ENCODE measurements around the gene ARFGAP3.

The ARFGAP3 gene, protein sequence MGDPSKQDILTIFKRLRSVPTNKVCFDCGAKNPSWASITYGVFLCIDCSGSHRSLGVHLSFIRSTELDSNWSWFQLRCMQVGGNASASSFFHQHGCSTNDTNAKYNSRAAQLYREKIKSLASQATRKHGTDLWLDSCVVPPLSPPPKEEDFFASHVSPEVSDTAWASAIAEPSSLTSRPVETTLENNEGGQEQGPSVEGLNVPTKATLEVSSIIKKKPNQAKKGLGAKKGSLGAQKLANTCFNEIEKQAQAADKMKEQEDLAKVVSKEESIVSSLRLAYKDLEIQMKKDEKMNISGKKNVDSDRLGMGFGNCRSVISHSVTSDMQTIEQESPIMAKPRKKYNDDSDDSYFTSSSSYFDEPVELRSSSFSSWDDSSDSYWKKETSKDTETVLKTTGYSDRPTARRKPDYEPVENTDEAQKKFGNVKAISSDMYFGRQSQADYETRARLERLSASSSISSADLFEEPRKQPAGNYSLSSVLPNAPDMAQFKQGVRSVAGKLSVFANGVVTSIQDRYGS

DNA sequence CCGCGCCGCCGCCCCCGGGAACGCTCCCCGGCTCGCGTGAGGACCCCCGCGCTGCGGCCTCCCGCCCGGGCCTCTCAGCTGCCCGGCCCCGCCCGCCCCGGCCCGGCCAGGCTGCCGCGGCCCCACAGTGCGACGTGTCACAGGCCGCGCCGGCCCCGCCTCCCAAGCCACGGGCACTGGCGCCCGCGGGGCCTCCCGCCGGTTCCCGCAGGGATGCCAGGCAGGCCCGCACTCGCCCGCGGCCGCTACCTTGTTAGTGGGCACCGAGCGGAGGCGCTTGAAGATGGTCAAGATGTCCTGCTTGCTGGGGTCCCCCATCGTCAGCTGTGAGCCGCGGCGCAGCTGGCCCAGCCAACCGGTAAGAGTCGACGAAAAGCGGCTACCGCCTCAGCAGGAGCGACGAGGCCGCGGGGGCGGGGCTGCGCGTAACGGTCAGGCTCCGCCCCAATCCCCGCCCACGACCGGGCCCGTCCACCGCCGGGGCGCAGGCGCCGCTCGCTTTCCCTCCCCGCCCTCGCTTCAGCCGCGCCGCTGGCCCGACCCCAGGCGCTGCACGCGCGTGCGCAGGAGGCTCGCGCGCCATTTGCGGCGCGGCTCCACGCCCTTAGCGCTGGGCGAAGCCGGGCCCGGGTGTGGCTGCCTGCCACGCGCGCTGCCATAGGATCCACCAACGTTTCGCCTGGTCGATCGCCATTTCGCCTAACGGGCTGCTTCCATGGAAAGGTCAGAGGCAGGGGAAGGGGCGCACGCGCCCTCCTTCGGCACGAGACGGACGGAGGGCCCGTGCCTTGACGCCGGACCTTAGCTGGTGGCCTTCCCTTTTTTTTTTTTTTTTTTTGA, at the start of gene ARFGAP3:
TSS of gene ARFGAP3 (minus strand) at position 409 of the 840 bp plus-strand sequence. CDS start at position 318, 91 bp downstream.
- peak; percentile 93 for DNase-seq

DNA sequence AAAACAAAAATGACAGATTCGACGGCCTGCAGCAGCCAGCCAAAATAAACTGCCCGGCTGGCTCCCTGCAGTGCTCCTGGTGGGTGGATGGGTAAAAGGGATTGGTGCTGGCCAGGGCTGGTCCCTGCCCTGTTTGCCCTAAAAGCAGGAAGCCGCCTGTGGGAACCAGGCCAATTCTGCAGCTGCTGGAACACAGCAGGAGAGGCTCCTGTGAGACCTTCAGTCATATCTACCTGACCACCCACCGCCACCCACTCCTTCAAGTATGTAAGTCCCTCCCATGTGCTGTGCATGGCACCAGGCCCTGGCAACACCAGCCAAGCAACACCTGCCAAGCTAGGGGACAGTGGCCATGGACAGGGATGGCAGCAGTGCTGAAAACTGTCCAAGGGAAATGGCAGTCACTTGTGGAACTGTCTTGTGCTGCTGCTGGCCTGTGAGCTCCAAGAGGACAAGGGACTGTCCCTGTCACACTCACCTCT, 48.7 kb upstream of the ARFGAP3 start:
- DNase-seq = no peak

DNA sequence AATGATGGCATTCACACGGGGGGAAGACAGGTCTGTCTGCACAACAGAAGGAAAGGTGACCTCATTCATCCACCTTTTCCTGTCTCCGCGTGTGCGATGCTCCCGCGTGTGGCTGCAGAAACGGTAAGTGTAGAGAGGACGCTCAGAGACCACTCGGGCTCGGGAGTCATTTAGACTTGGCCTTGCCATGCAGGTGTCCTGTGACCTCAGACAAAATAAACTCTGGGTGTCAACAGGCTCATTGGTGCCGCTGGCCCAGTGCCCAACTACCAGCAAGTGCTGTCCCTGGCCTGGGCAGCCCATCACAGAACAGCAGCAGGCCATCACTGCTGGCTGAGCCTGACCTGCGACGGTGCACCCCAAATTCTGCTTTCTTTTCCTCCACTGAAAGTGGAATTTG, 48.1 kb upstream of the ARFGAP3 start:
- no peak for DNase-seq

DNA sequence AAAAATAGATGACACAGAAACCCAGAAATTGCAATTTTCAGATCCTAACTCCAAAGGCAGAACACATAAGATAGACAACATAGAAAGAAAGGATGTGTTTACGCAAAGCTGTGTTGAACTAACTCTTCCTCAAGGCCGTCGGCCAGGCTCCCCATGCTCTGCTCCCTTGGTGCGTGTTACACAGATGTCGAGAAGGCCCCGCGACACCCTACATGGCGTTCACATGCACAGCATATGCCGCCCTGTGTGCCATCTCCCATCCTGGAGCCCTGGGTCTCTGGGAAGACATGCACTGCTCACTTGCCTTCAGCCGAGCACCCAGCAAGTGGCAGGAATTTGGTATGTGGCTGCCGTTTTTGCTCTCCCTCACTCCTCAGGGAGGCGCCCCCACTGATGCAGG, 47.0 kb upstream of the ARFGAP3 start:
- DNase-seq = no peak

DNA sequence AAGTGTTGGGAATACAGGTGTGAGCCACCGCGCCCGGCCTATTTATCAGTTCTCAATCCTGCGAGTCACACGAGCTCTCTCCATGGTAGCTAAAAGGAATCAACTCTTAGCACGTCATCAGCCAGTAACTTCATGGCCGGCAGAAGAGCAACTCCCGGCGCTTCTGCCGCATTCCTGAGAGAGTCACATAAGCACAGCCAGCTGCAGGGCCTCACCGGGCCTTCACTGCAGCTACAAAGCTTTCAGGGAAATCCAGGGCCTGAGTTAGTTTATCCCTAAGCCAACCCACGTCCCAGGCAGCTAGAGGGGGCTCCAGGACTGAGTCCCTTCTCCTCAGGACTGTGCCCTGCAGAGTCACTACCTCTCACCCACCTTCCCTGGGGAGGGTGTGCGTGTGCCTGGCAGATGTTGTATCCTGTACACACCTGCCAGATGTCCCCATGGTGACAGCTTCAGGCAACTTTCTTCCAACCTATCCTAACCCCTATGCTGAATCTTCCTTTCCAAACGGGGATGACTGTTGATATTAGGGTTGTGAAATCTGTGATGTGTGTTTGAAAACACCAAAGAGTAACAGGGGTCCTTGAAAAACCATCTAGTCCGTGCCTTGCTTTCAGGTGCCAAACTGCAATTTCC, 45.9 kb upstream of the ARFGAP3 start:
- no peak for DNase-seq

DNA sequence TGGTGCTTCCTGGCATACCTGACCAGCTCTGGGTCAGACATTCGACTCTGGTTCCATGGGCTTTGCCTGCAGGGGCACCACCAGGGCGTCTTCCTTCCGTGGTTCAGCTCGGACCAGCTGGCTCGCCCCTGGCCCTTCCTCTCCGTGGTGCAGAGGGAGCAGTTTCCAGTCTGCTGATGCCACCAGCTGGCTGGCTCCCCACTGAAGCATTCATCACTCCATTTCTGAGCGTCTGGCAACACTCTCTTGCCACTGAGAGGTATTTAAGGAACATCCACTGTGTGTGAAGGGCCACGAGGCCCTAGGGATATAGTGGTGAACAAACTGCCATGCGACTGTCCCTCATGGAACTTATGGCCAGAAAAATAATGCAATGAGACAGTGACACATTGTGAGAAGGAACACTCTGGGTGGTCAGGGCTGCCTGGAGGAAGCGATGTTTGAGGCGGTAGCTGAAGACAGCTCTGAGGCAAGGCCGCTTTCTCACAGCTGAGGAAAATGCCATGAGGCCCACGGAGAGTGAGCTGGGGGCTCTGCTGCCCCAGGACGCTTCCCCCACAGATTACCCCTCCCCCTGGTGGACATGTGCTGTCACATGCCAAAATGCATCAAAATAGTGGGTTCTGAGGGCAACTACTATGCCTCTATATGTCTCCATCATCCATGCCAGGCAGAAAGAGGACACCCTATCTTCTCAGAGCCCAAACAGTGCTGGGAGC, 44.9 kb upstream of the ARFGAP3 start:
- DNase-seq = no peak

DNA sequence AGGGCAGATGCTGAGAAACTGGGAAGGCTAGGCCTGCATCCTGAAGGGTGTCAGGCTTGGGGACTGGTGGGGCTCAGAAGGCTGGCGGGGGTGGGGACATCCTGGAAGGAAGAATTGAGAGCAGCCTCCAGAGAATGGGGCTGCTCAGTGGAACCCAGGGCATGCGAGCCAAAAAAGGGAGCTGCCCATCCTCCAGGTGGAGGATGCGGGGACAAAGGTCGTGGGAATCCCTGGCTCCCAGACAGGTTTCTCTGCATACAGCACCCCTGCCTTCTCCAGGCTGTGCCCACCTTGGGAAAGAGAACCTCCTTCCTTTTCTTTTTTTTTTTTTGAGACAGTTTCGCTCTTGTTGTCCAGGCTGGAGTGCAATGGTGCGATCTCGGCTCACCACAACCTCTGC, 40.9 kb upstream of the ARFGAP3 start:
- DNase-seq = no peak

DNA sequence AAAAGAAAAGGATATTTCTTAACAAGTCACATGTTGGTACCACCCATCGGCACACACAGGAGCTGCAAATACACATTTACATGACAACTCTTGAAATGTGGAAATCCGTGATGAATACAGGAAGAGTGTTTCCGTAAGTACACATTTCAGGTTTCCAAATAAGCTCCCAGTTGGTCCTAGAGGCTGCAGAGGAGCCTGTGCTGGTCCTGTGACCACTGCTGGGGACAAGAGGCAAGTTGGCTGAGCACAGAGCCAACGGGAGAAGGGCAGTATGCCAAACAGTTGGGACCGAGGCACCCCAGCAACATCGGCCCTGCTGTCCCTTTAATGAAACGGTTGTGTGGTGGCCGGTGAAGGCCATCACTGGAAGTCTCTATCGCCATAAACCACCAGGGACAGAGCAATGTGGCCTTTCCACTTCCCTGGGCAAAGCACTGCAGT, 38.5 kb upstream of the ARFGAP3 start:
- no peak for DNase-seq

DNA sequence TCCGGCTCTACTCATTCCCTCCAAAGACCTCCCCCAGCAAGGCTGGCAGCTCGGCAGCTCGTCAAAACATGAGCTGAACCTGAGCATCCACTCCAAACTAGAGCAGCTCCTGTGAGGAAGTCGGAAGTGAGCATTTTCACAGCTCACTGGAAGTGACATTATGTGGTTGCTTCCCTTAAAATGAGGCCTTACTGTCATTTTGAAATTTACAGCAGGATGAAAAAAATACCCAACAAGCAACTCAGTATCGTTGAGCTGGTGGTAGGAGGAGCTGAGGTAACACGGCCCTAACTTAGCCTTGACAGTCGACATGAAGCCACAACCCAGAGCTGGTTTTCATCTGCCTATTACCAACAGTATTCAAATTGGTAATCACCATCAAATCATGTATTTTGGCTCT, 38.0 kb upstream of the ARFGAP3 start:
- DNase-seq = no peak

DNA sequence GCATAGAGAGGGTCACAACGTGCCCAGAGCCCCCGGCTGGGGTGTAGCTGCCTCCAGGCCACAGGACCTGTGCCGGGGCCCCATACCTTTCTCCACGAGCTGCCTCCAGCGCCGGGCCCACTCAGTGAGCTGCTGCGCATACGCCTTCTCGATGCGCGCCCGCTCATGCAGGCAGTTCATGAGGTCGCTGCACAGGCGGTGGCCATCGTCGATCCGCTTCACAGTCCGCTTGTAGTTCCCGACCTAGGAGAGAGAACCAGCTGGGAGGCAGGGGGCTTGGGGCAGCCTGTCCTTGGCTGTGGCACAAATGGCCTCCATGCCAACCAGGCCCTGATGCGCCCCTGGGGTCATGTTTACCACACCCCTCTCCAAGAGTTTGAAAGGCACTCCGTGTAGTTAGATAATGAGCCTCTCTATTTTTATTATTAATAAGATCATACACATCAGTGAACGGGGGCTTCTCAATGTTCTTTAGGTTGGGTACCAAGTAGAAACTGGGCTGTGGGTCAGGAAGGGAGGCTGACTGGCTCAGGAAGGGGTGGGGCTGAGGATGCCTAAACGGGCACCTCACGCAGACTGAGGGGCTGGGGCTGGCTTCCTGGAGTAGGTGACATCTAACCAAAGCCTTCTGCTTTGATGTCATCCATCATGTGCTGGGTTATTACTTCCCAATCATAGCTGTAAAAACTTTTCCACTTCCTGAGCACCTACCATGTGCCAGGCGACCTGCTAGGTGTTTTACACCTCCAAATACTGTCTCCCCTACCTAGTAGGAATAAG, 36.5 kb upstream of the ARFGAP3 start:
- no peak for DNase-seq

DNA sequence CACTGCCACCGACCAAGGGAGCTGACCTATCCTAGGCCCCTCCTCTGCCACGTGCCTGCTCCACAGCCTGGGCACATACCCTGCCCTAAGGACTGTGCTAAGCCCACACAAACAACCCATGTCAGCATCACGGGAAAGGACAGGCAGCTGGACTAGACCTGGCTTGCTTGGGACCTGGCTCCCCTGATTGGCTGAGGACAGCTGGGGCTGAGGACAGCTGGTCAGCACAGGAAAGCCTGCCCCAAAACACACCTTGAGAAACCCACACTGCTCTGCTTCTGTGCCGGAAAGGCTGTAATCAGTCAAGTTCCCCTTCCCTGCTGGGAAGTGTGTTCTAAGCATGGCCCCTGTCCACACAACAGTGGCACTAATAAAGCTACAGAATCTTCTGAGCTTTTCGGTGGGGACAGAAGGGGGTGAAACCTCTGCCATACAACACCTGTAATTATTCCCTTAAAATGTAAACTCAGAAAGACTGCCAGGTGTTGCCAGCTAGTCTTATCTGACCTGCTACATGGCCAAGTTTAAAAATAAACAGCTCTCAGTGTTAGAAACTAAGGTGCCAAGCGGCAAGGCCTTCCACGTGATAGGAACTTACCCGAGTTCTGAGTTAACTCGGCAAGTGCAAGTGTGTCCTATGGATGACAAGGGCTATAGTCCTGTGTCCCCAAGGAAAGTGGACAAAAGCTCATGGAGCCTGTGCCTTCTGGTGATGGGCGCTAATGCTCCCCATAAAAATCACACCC, 35.7 kb upstream of the ARFGAP3 start:
- DNase-seq = no peak

DNA sequence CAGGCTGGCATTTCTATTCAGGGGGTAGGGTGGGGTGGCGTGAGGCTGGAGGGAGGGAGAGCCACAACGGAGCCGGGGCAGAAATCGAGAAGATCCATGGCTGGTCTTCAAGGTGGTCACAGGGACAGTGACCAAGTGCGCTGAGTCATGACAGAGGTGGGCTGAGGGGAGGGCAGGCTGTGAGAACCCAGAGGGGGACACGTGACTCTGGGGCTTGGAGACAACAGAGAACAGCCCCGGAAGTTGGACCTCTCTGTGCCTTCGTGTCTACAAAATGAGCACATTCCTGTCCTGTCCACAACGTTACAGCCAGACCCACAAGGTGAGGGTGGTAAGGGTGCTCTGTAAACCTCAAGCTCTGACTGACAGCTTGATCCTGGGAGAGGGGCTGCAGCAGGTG, 35.1 kb upstream of the ARFGAP3 start:
- no peak for DNase-seq

DNA sequence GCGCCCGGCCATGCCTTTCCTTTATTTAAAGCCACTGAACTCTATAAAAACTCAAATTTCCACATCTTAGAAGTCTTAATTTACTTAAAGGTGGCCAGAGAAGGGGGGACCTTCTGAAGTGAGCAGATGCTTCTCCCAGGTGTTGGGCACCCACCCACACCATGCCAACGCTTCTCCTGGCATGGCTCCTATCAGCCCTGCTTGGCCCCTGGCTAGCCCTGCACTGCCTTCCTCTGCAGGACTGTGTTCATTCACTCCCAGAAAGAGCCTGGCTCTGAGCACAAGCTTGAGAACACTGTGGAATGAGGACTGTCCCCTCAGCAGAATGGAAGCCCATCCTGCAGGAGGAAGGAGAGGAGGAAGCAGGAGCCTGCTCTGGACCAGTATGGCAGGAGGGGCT, 34.6 kb upstream of the ARFGAP3 start:
- no peak for DNase-seq

DNA sequence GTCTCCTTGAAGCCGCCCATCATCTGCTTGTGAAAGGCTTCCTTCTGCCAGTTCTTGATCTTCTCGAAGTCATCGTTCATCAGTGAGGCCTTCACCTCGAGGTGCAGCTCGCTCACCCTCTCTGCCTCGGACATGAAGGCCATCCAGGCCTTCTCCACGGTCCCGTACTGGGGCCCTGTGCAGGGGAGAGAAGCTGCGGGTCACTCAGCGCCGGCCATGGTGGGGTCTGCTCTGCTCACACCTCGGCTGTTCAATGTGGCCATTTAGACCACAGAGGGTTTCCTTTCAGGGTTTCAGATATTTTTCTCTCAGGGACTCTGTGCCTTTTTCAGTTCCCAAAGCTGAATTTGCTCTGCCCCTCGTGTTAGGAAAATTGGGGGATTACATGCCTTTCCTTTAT, 33.9 kb upstream of the ARFGAP3 start:
- no peak for DNase-seq

DNA sequence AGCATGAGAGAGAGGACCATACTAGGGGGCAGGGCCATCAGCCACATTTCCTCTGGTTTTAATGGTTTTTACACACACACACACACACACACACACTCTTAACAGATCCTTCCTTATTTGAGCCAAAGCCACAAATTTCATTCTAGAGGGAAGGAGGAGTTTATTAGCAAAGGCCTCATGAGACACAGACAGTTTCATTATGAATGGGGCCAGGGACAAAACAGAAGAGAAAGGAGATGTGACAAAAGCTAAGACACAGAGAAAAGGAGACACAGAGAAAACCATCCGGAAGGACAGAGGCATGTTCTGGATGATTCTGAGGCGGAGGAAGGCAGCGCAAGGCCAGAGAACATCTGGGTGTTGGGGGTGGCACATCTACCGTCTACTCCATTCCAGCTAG, 32.2 kb upstream of the ARFGAP3 start:
- DNase-seq = no peak

DNA sequence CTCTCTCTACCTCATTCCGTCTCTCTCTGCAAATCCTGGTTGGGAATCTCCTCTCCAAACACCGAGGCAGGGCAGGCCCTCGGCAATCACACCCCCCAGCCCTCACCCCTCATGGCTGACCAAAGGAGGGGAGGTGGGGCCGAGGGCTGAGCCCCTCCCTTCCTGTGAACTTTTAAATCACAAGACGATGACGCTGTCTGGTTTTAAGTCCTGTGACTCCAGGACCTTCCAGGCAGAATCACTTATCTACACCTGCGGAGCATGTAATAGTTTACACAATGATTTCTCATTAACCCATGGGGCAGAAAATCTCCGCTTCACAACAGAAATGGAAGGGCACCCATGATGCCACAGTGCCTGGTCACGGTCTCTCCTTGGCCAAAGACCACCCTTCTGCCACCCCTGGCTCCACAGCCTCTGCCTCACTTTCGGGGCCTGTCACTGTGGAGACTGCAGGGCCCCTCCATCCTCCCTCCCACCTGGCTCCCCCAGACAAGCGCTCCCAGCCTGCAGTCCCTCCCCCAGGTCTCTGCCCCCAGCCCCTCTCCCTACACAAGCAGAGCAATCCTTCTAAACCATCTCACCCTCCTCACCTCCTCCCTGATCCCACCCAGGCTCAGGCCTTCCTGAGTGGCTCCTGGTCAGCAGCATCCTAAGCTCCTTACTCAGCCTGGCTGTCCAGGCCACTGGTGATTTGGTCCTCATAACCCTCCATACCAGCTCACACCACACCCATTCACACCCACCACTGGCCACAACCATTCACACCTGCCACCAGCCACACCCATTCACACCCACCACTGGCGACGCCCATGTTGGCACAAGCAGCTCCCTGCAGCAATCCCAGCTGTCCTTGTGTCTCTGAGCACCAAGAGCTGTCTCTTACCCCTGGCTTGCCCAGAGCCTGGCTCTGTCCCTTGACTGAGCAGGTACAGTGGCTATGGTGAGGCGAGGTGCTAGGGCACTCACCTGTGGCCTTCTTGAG, 30.7 kb upstream of the ARFGAP3 start:
- no peak for DNase-seq

DNA sequence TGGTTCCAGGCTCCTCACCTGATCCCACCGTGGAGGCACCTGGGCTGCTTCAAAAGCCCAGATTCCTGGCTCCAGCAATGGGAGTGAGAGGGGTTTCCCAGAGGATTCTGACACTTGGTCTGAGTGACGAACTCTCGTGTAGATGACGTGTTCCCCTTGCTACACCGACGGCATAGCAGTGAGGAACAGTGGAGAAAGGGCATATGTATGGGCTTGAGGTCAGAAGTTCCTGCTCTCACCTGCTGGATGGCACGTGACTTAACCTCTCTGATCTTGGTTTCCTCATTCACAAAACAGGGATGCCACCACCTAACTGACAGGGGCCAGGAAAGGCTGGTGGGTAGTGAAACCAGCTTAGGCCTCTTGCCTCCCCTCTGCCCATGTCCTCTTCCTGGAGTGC, 30.0 kb upstream of the ARFGAP3 start:
- no peak for DNase-seq

DNA sequence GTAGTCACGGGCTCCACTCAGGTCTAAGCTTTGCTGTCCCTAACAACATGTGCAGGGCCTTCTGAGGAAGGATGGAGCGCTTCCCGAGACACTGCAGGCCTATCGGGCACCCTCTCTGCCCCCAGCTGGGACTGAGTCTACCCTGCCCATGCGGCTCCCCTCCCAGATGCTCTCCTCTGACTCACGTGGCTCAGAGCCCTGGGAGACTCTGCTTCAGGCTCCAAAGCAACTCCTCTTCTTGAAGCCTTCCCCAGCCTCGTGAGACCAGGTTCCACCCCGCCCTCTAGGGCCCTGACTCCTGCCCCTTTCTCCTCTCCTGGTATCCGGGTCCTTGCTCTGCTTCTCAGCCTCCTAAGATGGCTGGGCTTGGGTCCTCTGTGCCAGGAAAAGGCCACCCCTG, 28.4 kb upstream of the ARFGAP3 start:
- no peak for DNase-seq

DNA sequence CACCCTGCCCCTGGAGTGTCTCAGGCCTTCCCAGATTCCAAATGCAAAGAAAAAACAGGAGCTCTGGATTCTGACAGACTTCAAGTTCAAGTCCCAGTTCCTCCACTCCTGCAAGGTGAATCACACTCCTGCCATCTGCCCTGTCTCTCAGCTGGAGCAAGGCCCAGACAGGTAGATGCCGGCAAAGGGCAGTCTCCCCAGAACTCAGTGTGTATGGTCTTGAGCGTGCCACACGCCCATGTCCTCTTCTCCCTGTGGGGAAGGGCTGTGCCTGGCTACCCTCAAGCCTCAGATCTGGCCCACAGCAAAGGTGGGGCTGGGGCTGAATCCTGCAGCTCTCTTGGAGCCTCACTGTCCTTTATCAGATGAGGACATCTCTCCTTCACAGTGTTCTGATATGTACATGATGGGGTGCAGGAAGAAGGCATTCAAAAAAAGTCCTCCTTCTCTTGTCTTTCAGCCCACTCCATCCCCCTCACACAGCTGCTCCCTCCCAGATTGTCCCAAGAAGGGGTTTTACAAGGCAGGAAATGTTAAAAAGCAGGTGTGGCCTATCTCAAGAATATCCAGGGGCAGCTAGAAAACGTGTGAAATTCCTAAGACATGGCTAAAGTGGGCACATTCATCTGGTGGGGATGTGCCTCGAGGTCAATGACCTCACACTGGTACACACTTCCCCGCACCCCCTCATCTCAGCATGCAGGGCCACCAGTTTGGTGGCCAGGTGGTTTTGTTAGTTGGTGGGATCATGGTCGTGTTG, 27.7 kb upstream of the ARFGAP3 start:
- no peak for DNase-seq
